Measurements from ENCODE around the gene THOC6. TPM values are rescaled to one million over a fixed set of nuclear protein-coding genes. Genes with fewer than 3 reads are reported as not detected.
"Not testable (repeated sequence)": the region's sequence is repeated elsewhere in the genome, so short reads cannot be mapped to it uniquely, and the experiment has no call there.

Gene THOC6
- total RNA-seq, 1 donor, result 45.0 TPM

GRCh38 chr16:3052571-3053329 lies 28.9 kb downstream of the THOC6 start:
- DNase-seq (ENCODE audit: low read depth in 2 of 3, low spot score in 2 of 3), result not testable (repeated sequence)

GRCh38 chr16:3053330-3053710 lies 29.5 kb downstream of the THOC6 start:
- not testable (repeated sequence) for DNase-seq (ENCODE audit: low read depth in 2 of 3, low spot score in 2 of 3)

GRCh38 chr16:3054965-3055733 lies 31.3 kb downstream of the THOC6 start:
- DNase-seq (ENCODE audit: low read depth in 2 of 3, low spot score in 2 of 3), result peak in 2 of 3 donors; percentile 47 to 69

- DNase-seq (ENCODE audit: low read depth in 2 of 3, low spot score in 2 of 3), result not testable (repeated sequence)
Measured at GRCh38 chr16:3055734-3056115, 31.9 kb downstream of the THOC6 start.

GRCh38 chr16:3056336-3057180 lies 32.7 kb downstream of the THOC6 start:
- DNase-seq (ENCODE audit: low read depth in 2 of 3, low spot score in 2 of 3), result no peak

GRCh38 chr16:3057181-3058138 lies 33.6 kb downstream of the THOC6 start:
- DNase-seq (ENCODE audit: low read depth in 2 of 3, low spot score in 2 of 3), result no peak

GRCh38 chr16:3058139-3059030 lies 34.5 kb downstream of the THOC6 start:
- DNase-seq (ENCODE audit: low read depth in 2 of 3, low spot score in 2 of 3), result peak in 2 of 3 donors; percentile 52 to 63

GRCh38 chr16:3059041-3059722 lies 35.3 kb downstream of the THOC6 start:
- peak; percentile 82 to 86 (median 85) for DNase-seq (ENCODE audit: low read depth in 2 of 3, low spot score in 2 of 3)

GRCh38 chr16:3059723-3060242 lies 35.9 kb downstream of the THOC6 start:
- DNase-seq (ENCODE audit: low read depth in 2 of 3, low spot score in 2 of 3), result no peak

- DNase-seq (ENCODE audit: low read depth in 2 of 3, low spot score in 2 of 3), result no peak
Measured at GRCh38 chr16:3060339-3061127, 36.7 kb downstream of the THOC6 start.

GRCh38 chr16:3062553-3062952 lies 38.7 kb downstream of the THOC6 start:
- no peak for DNase-seq (ENCODE audit: low read depth in 2 of 3, low spot score in 2 of 3)

- no peak for DNase-seq (ENCODE audit: low read depth in 2 of 3, low spot score in 2 of 3)
Measured at GRCh38 chr16:3063625-3064386, 40.0 kb downstream of the THOC6 start.

- peak in 1 of 3 donors; percentile 53 for DNase-seq (ENCODE audit: low read depth in 2 of 3, low spot score in 2 of 3)
Measured at GRCh38 chr16:3065069-3065741, 41.4 kb downstream of the THOC6 start, which contains the start of gene IL32. Gene IL32, plus strand, starts transcription at chr16:3065640. Its CDS starts 172 bp downstream, at chr16:3065812.

- no peak for DNase-seq (ENCODE audit: low read depth in 2 of 3, low spot score in 2 of 3)
Measured at GRCh38 chr16:3065742-3066439, 42.1 kb downstream of the THOC6 start.

- no peak for DNase-seq (ENCODE audit: low read depth in 2 of 3, low spot score in 2 of 3)
Measured at GRCh38 chr16:3066440-3066748, 42.6 kb downstream of the THOC6 start.

Data from hematopoietic multipotent progenitor cell (in vitro differentiated cells).